ENCODE data around the gene PCDHA9.

Gene PCDHA9

DNA sequence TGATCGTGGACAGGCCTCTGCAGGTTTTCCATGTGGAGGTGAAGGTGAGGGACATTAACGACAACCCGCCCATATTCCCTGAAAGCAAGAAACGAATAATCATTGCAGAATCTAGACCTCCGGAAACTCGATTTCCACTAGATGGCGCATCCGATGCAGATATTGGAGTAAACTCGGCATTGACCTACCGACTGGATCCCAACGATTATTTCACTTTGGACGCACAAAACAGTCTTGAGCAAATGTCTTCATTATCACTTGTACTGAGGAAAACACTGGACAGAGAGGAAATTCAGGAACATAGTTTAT lies 34.4 kb downstream of the PCDHA9 start:
- peak in 1 of 2 donors; percentile 13 for DNase-seq (ENCODE audit: low read depth in 2 of 2)
- H3K4me3 ChIP-seq (replicated peaks in 1 of 2; ENCODE audit: low read depth in 2 of 2, low read length in 2 of 2) = no peak overlapping the region
- TF ChIP-seq, protein P1, sequence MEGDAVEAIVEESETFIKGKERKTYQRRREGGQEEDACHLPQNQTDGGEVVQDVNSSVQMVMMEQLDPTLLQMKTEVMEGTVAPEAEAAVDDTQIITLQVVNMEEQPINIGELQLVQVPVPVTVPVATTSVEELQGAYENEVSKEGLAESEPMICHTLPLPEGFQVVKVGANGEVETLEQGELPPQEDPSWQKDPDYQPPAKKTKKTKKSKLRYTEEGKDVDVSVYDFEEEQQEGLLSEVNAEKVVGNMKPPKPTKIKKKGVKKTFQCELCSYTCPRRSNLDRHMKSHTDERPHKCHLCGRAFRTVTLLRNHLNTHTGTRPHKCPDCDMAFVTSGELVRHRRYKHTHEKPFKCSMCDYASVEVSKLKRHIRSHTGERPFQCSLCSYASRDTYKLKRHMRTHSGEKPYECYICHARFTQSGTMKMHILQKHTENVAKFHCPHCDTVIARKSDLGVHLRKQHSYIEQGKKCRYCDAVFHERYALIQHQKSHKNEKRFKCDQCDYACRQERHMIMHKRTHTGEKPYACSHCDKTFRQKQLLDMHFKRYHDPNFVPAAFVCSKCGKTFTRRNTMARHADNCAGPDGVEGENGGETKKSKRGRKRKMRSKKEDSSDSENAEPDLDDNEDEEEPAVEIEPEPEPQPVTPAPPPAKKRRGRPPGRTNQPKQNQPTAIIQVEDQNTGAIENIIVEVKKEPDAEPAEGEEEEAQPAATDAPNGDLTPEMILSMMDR (IDR thresholded peaks at IDR 0.05; ENCODE audit: low read depth, low read length) = no peak

- TF ChIP-seq, protein P1 (IDR thresholded peaks at IDR 0.05; ENCODE audit: low read depth, low read length) = no peak
- no peak for DNase-seq (ENCODE audit: low read depth in 2 of 2)
- H3K4me3 ChIP-seq (replicated peaks in 1 of 2; ENCODE audit: low read depth in 2 of 2, low read length in 2 of 2) = no peak overlapping the region
Observed at GRCh38 chr5:140883373-140883772, 35.2 kb downstream of the PCDHA9 start.

DNA sequence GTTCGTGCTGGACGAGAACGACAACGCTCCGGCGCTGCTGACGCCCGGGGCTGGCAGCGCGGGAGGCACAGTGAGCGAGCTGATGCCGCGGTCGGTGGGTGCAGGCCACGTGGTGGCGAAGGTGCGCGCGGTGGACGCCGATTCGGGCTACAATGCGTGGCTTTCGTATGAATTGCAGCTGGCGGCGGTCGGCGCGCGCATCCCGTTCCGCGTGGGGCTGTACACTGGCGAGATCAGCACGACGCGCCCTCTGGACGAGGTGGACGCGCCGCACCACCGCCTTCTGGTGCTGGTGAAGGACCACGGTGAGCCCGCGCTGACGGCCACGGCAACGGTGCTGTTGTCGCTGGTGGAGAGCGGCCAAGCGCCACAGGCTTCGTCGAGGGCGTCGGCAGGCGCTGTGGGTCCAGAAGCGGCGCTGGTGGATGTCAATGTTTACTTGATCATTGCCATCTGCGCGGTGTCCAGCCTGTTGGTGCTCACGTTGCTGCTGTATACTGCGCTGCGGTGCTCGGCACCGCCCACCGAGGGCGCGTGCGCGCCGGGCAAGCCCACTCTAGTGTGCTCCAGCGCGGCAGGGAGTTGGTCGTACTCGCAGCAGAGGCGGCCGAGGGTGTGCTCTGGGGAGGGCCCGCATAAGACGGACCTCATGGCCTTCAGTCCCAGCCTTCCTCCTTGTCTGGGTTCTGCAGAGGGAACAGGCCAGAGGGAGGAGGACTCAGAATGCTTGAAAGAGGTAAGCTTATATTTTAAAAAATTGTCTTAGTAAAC lies 35.9 kb downstream of the PCDHA9 start:
- H3K4me3 ChIP-seq (replicated peaks in 1 of 2; ENCODE audit: low read depth in 2 of 2, low read length in 2 of 2) = no peak overlapping the region
- DNase-seq (ENCODE audit: low read depth in 2 of 2) = no peak
- TF ChIP-seq, protein P1 (IDR thresholded peaks at IDR 0.05; ENCODE audit: low read depth, low read length) = no peak

Measured in cardiac fibroblast (primary cell).